HG02678 (cell line): ENCODE data around the gene SLC9A7.

Source experiments
- ATAC-seq: cut with Tn5 transposase; IDR thresholded peaks from one replicate; pipeline ENCODE4 v1.9.1; 2021; ENCODE audit warnings: mild to moderate bottlenecking, moderate library complexity; ENCODE audit not compliant: unreplicated experiment

Gene SLC9A7

GRCh38 chrX:46653482-46653881 is 105.4 kb downstream of the SLC9A7 start:
- no peak for ATAC-seq

- ATAC-seq = no peak
Measured at GRCh38 chrX:46649421-46650260, 109.3 kb downstream of the SLC9A7 start.

GRCh38 chrX:46648660-46649059 is 110.3 kb downstream of the SLC9A7 start:
- ATAC-seq = no peak

GRCh38 chrX:46647251-46647650 is 111.7 kb downstream of the SLC9A7 start:
- no peak for ATAC-seq

GRCh38 chrX:46645614-46646013 is 113.3 kb downstream of the SLC9A7 start:
- ATAC-seq = no peak

GRCh38 chrX:46643636-46644035 is 115.3 kb downstream of the SLC9A7 start:
- ATAC-seq = no peak

- no peak for ATAC-seq
Measured at GRCh38 chrX:46642145-46642544, 116.8 kb downstream of the SLC9A7 start.

GRCh38 chrX:46637938-46638337 is 121.0 kb downstream of the SLC9A7 start:
- ATAC-seq = no peak

- ATAC-seq = peak; percentile 58
Measured at GRCh38 chrX:46636223-46636622, 122.7 kb downstream of the SLC9A7 start.

GRCh38 chrX:46635186-46635585 is 123.7 kb downstream of the SLC9A7 start:
- no peak for ATAC-seq

GRCh38 chrX:46634577-46634976 is 124.3 kb downstream of the SLC9A7 start:
- ATAC-seq = no peak

- no peak for ATAC-seq
Measured at GRCh38 chrX:46630141-46630540, 128.8 kb downstream of the SLC9A7 start.

GRCh38 chrX:46628460-46629371 is 130.2 kb downstream of the SLC9A7 start:
- peak; percentile 86 for ATAC-seq

GRCh38 chrX:46627711-46628419 is 131.1 kb downstream of the SLC9A7 start:
- ATAC-seq = peak; percentile 25

GRCh38 chrX:46627062-46627461 is 131.9 kb downstream of the SLC9A7 start:
- no peak for ATAC-seq

GRCh38 chrX:46626566-46626965 is 132.4 kb downstream of the SLC9A7 start:
- ATAC-seq = no peak

GRCh38 chrX:46624090-46624786 is 134.7 kb downstream of the SLC9A7 start:
- no peak for ATAC-seq

- no peak for ATAC-seq
Measured at GRCh38 chrX:46621572-46621971, 137.3 kb downstream of the SLC9A7 start.

- ATAC-seq = no peak
Measured at GRCh38 chrX:46620505-46620904, 138.4 kb downstream of the SLC9A7 start.

GRCh38 chrX:46618947-46619346 is 140.0 kb downstream of the SLC9A7 start:
- no peak for ATAC-seq

GRCh38 chrX:46617906-46618305 is 141.0 kb downstream of the SLC9A7 start:
- ATAC-seq = no peak
